NOMO-1 treated with dmso at 0.1 percent for 144 hours (cell line): ENCODE measurements around the gene BCL7B.
"Not testable (repeated sequence)": the region's sequence is repeated elsewhere in the genome, so short reads cannot be mapped to it uniquely, and the experiment has no call there.

ENCODE experiments used
- DNase-seq: peaks from one replicate; lab custom pipeline; 2025; ENCODE audit not compliant: unreplicated experiment; lab: John Stamatoyannopoulos, UW

Gene BCL7B

DNA sequence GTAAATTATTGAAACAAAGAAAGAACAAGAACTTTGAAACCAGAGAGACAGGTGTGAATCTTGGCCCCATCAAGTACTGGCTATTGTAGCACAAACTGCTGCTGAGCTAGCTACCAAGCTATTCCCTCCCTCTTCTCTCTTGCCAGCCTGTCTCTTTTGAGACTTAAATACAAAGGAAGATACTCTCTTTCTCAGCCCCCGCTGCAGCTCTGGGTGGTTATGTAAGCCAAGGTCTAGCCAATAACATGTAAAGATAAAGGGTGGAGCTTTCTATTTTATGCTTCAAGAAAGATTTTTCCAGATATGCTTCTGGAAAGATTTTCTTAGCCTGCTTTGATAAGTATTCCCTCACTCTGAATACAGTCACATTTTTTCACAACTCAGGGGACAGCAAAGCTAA, 52.6 kb downstream of the BCL7B start:
- no peak for DNase-seq

GRCh38 chr7:73504017-73504416, 53.5 kb downstream of the BCL7B start:
- no peak for DNase-seq

GRCh38 chr7:73503229-73503628, 54.3 kb downstream of the BCL7B start:
- DNase-seq = no peak

DNA sequence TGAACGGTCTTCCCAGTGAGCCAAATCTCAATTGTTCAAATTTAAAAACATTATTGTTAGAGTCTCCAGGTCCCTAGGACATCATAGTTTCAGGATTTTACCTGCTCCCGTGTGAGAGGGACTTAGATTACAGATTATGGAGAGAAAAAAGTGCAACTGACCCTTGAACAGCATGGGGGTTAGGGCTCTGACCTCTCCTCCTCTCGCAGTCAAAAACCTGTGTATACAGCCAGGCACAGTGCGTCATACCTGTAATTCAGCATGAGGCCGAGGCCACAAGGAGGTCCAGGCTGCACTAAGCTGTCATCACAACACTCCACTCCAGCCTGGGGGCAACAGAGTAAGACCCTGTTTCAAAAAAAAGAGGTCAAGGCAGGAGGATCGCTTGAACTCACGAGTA, 60.9 kb downstream of the BCL7B start:
- no peak for DNase-seq

- not testable (repeated sequence) for DNase-seq
Observed at GRCh38 chr7:73495507-73495906, 62.0 kb downstream of the BCL7B start.

GRCh38 chr7:73489976-73490375, 67.5 kb downstream of the BCL7B start:
- no peak for DNase-seq

- no peak for DNase-seq
Observed at GRCh38 chr7:73487486-73487885, 70.0 kb downstream of the BCL7B start.
